ENCODE measurements around the gene SLC44A3.

The SLC44A3 gene

DNA sequence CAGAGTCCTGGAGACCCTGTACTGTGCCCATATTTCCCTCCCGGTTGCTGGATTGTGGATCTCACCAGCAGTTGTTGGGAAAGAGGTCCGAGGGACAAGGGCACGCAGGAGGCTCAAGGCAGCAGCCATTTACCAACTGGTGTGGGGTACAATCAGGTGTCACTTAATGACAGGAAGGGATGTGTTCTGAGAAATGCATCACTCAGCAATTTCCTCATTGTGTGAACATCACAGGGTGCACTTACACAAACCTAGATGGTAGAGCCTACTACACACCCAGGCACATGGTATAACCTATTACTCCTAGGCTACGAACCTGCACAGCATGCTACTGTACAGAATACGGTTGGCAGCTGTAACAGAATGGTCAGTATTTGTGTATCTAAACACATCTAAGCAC is 20.7 kb downstream of the SLC44A3 start:
- DNase-seq (ENCODE audit: low spot score): no peak

DNA sequence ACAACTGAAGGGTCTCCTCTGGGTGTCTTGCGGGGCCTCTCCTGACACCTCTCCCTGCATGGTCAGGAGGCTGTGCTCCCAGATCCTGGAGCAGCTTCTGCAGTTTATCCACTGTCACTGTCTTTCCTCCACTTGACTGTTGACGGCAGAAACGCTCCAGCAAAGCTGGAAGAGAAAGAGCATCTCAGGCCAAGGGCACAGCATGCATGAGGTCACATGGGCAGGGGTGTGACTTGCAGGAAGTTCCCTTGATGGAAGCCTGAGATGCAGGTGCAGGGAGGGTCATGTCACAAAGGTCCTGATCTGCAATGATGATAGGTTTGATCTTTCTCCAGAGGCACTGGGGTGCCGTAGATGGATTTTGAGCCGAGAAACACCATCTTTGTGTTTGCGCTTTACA is 23.3 kb downstream of the SLC44A3 start:
- no peak for DNase-seq (ENCODE audit: low spot score)

DNA sequence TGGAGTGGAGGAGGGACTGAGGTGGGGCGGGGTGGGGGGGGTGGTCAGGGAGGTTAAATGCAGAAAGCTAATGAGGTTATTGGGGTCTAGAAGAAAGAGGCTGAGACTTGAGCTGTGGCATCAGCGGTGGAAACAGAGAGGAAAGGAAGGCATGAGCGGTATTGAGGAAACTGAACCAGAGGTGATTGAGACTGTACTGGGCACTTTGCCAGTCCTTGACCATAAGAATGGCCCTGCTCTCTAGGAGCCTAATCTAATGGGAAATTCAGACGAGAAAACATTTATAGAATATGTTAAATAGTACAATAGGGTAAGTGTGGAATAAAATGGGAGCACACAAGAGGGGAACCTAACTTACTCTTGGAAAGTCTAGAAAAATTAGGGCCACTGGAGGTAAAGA is 23.7 kb downstream of the SLC44A3 start:
- no peak for DNase-seq (ENCODE audit: low spot score)

DNA sequence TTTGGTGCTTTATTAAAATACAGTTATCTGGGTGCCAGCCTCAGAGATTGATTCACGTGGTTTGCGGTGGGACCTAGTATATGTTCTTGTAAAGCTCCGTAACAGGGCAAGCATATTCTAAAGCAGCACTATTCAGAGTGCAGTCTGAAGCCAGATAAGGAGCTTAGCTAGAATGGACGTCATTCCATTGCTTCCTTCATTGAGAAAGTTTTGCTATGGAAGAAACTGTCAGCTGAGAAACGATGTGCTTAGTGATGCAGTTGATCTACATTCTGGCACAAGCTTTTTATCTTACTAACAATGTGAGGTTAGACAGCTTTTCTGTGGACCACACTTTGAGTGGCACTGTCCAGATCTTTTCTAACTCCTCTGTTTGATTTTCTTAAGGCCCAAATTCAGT is 26.2 kb downstream of the SLC44A3 start:
- no peak for DNase-seq (ENCODE audit: low spot score)

DNA sequence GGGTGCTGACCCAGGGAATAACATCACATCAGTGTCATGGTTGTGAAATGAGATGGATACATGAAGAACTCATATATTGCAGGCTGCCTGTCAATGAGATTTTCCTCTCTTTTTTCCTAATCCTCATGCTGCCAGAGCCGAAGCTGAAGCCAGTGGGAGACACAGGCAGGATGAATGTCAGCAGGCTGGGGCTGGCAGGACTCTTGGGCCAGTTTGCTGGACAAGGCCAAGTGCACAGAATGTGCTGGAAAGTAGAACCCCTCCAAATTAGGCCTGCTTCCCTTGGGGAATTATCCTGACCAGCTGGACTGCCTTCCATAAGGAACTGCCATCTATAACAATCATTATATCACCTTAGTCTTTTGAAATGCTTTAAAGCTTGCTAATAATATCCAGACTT is 31.4 kb downstream of the SLC44A3 start:
- no peak for DNase-seq (ENCODE audit: low spot score)

DNA sequence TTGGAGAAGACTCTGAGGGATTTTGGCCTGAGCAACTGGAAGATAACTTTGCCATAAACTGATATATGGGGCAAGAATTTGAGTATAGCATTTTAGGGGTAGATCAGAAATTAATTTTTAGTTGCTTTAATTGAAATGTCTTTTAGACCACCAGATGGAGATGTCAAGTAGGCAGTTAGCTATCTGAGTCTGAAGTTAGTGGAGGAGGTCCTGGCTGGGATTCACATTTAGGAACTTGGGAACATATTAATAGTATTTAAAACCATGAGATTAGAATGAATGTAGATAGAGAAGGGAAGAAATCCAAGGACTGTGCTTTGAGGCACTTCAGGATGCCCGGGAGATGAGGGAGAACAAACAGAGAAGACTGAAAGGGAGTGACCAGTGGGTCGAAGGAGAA is 32.6 kb downstream of the SLC44A3 start:
- DNase-seq (ENCODE audit: low spot score): no peak

DNA sequence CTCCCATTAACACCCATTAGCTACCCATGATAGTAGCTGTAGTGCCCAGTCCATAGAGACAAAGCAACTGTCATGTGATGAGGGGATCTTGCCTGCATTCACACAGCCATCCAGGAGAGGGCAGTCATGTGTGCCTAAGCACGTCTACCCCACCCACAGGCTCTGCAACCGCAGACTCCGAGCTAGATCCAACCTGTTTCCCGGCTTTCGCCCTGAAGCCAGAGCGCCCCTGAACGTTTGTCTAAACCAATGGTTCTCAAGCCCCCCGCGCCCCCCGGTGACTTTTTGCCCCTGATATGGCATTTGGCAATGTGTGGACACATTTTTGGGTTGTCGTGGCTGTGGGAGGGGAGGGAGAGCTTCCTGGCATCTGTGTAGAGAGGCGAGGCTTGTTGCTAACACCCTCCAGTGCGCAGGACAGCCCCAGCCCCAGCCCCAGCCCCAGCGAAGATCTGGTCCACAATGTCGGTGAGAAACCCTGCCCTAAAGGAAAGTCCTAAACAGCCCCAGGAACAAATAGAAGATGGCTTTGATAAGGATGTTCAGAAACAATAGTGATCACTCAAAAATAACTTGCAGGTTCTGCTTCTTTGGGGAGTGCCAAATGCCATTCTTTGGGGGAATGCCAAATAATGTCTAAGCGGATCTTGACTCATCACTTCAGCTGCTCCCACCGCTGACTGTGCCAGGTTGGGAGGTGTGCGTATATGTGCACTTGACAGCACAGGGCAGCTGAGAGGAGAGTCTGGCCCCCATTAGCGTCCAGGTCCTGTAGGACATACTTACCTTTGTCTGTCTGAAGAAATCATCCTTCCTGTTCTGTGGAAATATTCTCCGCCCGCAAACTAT is 34.5 kb downstream of the SLC44A3 start:
- peak; percentile 79 for DNase-seq (ENCODE audit: low spot score)

DNA sequence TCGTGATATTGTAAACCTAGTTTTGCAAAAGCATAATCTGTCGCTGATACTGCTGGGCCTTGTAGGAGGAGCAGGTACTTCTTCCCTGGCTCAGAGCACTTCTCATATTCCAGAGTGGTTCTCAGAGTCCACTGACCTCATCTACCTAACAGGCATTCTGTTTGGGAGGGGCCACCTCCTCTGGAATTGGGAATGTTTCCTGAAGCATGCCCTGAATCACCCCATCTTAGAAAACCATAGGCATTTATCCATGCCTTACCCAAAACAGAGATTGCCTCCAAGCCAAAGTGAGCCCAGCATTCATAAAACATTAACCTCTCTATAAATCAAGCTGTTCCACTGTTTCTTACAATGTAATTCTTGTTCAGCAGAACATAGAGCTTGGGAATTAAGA is 35.1 kb downstream of the SLC44A3 start:
- no peak for DNase-seq (ENCODE audit: low spot score)

DNA sequence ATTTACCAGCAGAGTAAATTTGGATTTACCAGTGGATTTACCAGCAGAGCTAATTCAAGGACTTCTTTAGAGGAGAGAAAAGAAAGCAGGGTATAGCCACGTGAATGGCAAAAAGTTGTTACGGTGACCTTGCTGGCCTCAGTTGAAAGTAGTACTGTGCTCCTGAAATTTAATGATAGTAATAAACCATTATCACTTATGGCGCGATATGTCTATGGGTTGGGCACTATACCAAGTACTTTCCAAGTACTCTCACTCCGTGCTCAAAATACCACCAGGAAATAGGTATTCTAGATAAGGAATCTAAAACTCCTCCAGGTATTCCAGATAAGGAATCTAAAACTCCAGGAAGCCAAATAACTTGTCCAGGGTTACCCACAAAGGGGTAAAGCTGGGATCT is 35.8 kb downstream of the SLC44A3 start:
- DNase-seq (ENCODE audit: low spot score): no peak

DNA sequence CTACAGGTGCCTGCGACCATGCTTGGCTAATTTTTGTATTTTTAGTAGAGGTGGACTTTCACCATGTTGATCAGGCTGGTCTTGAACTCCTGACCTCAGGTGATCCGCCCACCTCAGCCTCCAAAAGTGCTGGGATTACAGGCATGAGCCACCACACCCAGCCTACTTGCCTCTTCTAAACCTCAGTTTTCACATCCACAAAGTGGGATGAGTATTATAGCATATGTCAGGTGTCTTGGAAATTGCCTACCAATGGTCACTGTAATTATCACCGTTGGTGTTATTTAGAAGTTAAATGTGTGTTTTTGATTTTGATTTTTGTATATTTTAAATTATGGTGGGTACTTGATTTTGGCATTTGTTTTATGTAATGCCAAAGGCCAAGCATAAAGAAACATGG is 36.7 kb downstream of the SLC44A3 start:
- no peak for DNase-seq (ENCODE audit: low spot score)

DNA sequence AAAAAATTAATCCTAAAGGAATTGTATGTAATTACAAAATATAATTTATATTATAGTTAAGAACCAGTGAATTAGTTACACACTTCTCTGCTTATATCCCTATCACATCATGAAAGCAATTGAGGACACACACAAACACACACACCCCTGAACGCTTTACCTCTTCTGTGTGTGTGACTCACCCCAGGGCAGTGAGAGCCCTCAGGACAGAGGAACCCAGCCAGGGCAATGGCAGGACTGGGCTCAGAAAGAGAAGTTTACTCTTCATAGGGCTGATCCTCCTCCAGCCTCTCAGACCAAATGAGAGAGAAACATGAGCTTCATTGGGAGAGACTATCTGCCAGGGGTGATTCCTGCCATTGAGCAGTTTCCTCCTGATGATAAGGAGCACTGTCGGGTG is 38.1 kb downstream of the SLC44A3 start:
- DNase-seq (ENCODE audit: low spot score): no peak

DNA sequence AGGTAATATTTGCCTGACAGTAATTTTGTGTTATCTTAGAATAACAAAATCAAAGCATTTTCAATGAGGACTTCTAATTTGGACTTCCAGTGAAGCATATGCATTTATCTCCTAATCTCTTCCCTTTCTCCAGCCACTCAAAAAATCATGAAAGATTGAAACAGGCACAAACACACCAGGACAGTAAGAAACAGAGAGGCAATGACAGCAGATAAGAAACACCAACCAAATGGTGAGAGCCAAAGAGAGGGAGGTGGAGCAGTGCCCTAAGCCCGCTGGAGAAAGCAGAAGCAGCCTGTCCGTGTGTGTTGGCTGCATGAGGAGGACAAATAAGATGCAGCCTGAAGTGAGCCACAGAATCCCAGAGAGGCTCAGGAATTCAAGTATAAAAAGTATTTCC is 39.0 kb downstream of the SLC44A3 start:
- DNase-seq (ENCODE audit: low spot score): no peak

DNA sequence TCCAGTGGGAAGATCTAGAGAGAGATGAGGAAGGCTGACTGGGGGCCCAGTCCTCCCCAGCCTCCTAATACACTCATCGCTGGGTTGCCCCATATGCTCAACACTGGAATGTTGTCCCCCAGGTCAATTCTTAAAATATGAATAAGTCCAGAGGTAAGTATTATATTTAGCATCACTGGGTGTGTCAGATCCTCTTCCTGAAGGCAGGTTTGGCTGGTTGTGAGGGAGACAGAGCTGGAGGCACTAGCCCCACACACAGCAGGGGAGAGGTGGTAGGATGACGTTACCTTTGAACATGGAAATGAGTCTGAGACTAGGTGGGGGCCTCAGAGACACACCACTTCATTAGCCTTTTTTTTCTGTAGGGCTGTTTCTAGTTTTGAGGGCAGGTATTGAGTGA is 42.6 kb downstream of the SLC44A3 start:
- DNase-seq (ENCODE audit: low spot score): no peak

DNA sequence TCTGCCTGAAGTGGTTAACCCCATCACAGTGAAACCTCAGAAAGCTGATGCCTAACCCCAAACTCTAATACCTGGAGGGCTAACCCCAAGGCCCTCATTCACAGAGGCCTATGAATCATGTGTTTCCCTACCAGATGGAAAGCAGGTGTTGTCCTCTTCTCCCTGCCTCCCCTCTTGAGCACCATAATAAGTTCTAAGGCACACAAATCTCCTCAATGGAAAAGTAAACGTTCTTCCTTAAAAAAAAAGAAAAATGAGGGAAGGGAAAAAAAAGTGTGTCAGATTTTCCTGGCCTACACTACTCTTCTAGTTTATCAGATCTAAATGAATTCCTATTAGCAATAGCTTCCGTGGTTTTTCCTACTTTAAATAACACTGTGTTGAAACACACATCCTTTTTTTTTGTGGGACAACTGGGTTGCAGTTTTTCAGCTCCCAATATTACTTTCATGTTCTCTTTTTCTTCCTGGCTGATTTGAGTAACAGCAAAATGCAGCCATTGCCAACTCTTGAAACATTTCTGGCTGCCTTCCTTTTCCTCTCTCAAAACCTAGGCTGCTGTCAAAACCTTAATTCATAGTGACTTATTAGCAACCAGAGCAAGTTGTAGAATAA is 43.2 kb downstream of the SLC44A3 start:
- DNase-seq (ENCODE audit: low spot score): no peak

DNA sequence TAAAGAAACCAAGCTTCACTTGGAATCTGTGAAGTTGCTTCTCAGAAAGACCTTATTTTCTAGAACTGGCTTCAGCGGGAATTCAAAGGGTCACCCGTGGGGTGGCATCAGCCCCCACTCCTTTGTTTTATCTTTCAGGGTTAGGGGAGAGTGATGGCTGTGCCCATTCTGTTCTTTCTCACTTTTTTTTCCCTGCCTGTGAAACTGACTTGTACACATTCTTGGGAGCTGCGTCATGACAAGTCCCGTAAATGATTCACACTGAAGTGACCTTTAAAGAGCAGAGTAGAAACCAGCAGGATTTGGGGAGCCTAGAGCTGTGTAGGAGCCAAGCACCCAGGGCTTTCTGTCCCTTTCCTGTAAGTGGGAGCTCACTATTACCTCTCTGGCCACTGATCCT is 43.8 kb downstream of the SLC44A3 start:
- peak; percentile 32 for DNase-seq (ENCODE audit: low spot score)

DNA sequence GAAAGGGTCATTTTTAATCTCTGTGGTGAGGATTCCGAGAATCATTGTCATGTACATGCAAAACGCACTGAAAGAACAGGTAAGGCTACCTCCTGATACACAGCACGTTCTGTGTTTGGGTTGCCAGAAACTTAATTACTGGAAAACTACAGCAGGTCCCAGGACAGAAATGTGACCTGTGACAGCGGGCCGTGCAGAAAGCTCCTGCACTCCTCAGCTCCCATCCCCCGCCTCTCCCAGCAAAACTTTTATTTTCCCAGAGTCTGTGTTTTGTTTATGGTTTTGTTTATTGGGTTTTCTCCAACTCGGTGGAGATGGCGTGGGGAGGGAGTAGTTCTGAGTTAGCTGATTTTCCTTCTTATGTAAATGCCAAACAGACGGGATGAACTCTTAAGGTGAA is 44.7 kb downstream of the SLC44A3 start:
- DNase-seq (ENCODE audit: low spot score): no peak

DNA sequence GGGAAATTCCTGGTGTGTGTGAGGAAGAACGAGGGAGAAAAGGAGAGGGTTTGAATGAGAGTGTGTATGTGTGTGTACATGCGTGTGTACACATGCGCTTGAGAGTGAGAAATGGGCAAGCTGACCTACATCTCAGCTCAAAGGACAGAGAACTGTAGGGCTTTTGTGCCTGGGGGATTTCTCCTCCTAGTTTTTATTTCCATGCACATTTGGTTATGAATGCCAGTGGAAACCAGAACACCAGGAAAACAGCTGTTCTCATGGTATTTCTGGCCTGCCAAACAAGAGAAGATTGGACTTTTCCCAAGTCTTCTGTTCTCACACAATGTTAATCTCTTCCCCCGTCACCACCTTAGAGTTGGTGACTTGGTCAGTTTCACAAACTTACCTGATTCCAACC is 45.2 kb downstream of the SLC44A3 start:
- no peak for DNase-seq (ENCODE audit: low spot score)

DNA sequence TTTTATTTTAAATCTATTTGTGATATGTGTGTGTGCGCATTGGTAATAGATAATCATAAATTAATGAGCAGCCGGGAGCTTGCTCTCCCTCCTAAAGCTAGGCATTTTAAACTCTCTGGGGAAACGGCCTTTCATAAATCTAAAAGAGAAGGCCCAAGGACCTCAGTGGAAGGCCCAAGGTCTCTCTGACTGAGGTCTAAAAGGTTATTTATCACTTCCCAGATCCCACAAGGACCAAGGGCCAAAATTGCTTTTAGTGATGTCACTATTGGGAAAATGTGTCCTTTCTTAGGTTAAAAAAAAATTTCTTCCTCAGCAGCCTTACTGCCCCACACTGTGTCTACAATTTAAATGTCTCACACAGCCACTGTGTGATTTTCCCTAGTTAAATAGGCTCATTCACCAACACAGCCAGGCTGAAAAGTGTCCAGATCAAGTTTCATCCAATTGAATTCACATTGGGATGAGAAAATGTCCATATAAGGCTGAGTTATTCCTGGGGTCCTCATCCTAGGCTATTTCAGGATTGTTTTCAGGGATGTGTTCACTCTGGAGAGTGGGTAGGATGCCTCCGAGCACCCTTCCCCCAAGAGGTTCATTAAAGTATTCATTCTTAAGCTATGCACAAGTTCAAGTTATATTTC is 46.1 kb downstream of the SLC44A3 start:
- no peak for DNase-seq (ENCODE audit: low spot score)

DNA sequence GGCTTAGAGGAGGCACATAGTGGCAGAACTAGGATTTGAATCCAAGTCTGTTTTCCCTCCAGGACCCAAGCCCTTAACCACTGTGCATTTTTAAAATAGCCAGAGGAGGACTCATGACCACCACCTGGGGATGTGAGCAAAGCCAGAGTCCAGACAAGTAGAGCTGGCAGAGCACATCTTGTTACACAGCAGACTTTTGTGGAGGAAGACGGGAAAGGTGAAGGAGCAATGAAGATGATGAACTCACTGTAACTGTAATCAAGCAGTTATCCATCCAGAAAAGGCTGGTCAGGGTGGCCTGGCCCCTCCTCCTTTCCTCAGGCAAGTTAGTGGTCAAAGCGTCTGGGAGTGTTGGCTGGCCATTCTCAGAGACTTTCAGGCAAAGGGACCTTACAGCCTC is 50.9 kb downstream of the SLC44A3 start:
- no peak for DNase-seq (ENCODE audit: low spot score)

DNA sequence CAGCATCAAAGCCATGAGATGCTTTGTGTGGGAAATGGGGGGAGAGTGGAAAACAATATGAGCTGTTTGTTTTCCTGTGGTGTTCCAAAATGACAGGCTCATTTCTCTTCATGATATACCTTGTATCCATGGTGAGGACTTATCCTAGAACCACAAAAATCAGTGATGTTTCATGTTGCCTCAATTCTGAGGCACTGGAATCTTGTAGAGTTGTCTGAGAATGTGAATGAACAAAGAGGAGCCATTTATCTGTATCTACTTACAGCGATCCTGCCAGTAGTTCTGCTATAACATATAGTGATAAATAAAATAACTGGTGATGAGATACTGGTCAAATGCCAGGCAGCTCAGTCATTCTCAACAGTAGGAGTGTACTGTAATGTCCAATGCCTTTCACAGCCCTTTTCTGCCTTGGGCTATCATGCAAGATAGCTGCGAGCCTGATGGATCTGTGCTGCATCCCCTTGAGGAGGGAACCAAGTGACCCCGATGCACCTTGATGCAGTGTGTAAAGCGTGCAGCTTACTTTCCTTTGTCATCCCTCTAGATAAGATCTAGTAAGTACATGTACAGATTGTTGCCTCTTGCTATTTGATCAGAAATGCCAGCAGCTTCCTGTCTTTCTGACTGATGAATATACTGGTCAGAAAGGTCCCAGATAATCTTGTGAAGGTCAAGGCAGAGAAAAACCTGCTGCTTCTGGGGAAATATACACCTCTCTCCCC is 52.8 kb downstream of the SLC44A3 start:
- DNase-seq (ENCODE audit: low spot score): no peak

DNA sequence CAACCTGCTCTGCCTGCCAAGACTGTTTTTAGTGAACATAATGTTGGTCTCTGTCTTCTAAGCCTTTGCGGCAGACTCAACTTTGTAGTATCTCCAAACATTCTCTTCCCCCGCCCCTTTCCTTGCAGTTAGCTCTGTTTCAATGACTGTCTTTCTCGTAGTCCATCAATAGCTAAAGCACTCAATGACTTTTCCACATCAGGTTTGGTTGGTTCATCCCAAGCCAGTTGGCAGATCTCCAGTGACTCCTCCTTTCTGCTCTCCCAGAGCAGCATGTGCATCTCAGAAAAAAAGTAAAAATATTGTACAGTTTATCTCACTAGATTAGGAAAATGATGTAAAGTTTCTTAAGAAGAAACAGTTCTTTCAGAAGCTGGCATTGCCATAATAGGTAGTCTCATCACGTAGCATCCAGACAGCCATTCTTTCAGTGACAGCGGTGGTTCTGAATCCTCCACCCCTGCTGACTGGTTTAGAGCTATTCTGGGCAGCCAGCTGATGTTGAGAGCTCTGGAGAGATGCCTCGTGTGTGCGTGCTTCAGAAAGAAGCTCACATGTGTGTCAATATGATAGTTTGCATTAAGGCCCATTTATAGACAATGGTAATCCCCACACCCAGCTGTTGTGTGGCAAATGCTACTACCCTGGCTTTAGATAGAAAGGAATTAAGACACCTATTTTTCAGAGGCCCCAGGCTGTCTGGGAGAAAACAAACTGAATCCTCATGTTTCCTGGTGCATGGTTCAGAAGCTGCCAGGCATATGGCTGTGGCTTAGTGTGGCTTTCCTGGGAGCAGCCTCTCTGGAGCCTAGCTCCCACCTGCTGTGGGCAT is 53.6 kb downstream of the SLC44A3 start:
- no peak for DNase-seq (ENCODE audit: low spot score)

DNA sequence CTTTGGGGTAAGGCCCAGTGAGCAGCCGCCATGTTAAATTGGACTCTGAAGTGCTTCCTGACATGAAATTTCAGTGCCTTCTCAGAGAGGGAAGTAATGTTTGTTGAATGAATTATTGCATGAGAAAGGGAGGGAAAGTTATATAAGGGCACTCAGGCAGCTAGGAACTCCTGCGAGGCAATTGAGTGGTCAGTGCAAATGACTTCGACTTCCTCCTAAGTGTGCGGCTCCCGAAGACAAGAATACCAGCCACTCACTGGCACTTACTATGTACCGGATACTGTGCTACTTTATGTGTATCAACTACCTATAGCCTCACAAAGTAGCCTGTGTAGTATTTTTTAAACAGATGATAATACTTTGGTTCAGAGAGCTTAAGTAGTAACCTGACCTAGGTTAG is 54.3 kb downstream of the SLC44A3 start:
- DNase-seq (ENCODE audit: low spot score): no peak

Data from HuH-7.5 (cell line).